ENCODE measurements around the gene FIG4. TPM values are rescaled to one million over a fixed set of nuclear protein-coding genes. Genes with fewer than 3 reads are reported as not detected.
"Not testable (repeated sequence)": the region's sequence is repeated elsewhere in the genome, so short reads cannot be mapped to it uniquely, and the experiment has no call there.

Gene FIG4
- total RNA-seq (24.5 TPM), polyA plus RNA-seq (11.8 TPM)

- peak within 1 kb of the TSS; percentile 61 for H3K4me3 ChIP-seq (ENCODE audit: low read depth, low read length)
- WGBS, result under 1% methylated on average over 47 of the region's 47 CpGs
- DNase-seq (ENCODE audit: extremely low spot score), result peak; percentile 91
- no peaks in the 10 kb centered on the region for H3K4me1 ChIP-seq (ENCODE audit: insufficient read depth)
- no peaks in the 10 kb centered on the region for H3K36me3 ChIP-seq (ENCODE audit: insufficient read depth)
- no peak within 1 kb of the TSS for H3K27ac ChIP-seq (ENCODE audit: low read depth)
These were observed at the start of gene FIG4, which contains the start of gene AK9 for GRCh38 chr6:109690737-109691621. FIG4 (plus strand) TSS chr6:109691296; CDS start chr6:109691436, 140 bp downstream. AK9 (minus strand) TSS chr6:109691202; CDS start chr6:109675745, 15,457 bp downstream.

GRCh38 chr6:109644131-109644530, 47.0 kb upstream of the FIG4 start:
- 92% methylated on average over 2 of the region's 2 CpGs for WGBS
- no peak overlapping the region for H3K4me3 ChIP-seq (ENCODE audit: low read depth, low read length)
- H3K36me3 ChIP-seq (ENCODE audit: insufficient read depth), result no peaks in the 10 kb centered on the region
- H3K4me1 ChIP-seq (ENCODE audit: insufficient read depth), result no peaks in the 10 kb centered on the region
- DNase-seq (ENCODE audit: extremely low spot score), result no peak
- H3K27ac ChIP-seq (ENCODE audit: low read depth), result no peak overlapping the region

- Histone ChIP-seq H3K36me3 (ENCODE audit: insufficient read depth) (no peaks in the 10 kb centered on the region), H3K27ac (ENCODE audit: low read depth) (no peak overlapping the region), H3K4me3 (ENCODE audit: low read depth, low read length) (no peak overlapping the region), H3K4me1 (ENCODE audit: insufficient read depth) (no peaks in the 10 kb centered on the region)
- WGBS, result 22% methylated on average over 5 of the region's 5 CpGs
- no peak for DNase-seq (ENCODE audit: extremely low spot score)
These were observed 37.8 kb upstream of the FIG4 start for GRCh38 chr6:109653264-109653663.

- Histone ChIP-seq H3K4me3 (ENCODE audit: low read depth, low read length) (no peak overlapping the region), H3K4me1 (ENCODE audit: insufficient read depth) (no peaks in the 10 kb centered on the region), H3K27ac (ENCODE audit: low read depth) (no peak overlapping the region), H3K36me3 (ENCODE audit: insufficient read depth) (no peaks in the 10 kb centered on the region)
- 83% methylated on average over 6 of the region's 6 CpGs for WGBS
- DNase-seq (ENCODE audit: extremely low spot score), result no peak
These were observed 35.3 kb upstream of the FIG4 start for GRCh38 chr6:109655761-109656262.

- H3K36me3 ChIP-seq (ENCODE audit: insufficient read depth), result no peaks in the 10 kb centered on the region
- H3K27ac ChIP-seq (ENCODE audit: low read depth), result no peak overlapping the region
- no peaks in the 10 kb centered on the region for H3K4me1 ChIP-seq (ENCODE audit: insufficient read depth)
- WGBS, result 45% methylated on average over 1 of the region's 1 CpG
- no peak overlapping the region for H3K4me3 ChIP-seq (ENCODE audit: low read depth, low read length)
- DNase-seq (ENCODE audit: extremely low spot score), result no peak
These were observed 30.4 kb upstream of the FIG4 start for GRCh38 chr6:109660526-109661320.

- H3K36me3 ChIP-seq (ENCODE audit: insufficient read depth), result no peaks in the 10 kb centered on the region
These were observed 28.9 kb upstream of the FIG4 start for GRCh38 chr6:109662192-109662591.

GRCh38 chr6:109669811-109670210, 21.3 kb upstream of the FIG4 start:
- WGBS, result 75% methylated on average over 4 of the region's 4 CpGs

More at GRCh38 chr6:109662192-109662591, 28.9 kb upstream of the FIG4 start:
- no peak overlapping the region for H3K4me3 ChIP-seq (ENCODE audit: low read depth, low read length)
- H3K4me1 ChIP-seq (ENCODE audit: insufficient read depth), result no peaks in the 10 kb centered on the region
- H3K27ac ChIP-seq (ENCODE audit: low read depth), result no peak overlapping the region
- 89% methylated on average over 2 of the region's 2 CpGs for WGBS
- DNase-seq (ENCODE audit: extremely low spot score), result no peak

GRCh38 chr6:109671733-109672132, 19.4 kb upstream of the FIG4 start:
- H3K4me1 ChIP-seq (ENCODE audit: insufficient read depth), result no peaks in the 10 kb centered on the region
- no peak for DNase-seq (ENCODE audit: extremely low spot score)
- H3K27ac ChIP-seq (ENCODE audit: low read depth), result no peak overlapping the region
- 55% methylated on average over 2 of the region's 2 CpGs for WGBS
- H3K4me3 ChIP-seq (ENCODE audit: low read depth, low read length), result no peak overlapping the region
- H3K36me3 ChIP-seq (ENCODE audit: insufficient read depth), result no peaks in the 10 kb centered on the region

More at GRCh38 chr6:109669811-109670210, 21.3 kb upstream of the FIG4 start:
- H3K27ac ChIP-seq (ENCODE audit: low read depth), result no peak overlapping the region
- no peak overlapping the region for H3K4me3 ChIP-seq (ENCODE audit: low read depth, low read length)
- no peak for DNase-seq (ENCODE audit: extremely low spot score)
- H3K36me3 ChIP-seq (ENCODE audit: insufficient read depth), result no peaks in the 10 kb centered on the region
- no peaks in the 10 kb centered on the region for H3K4me1 ChIP-seq (ENCODE audit: insufficient read depth)

GRCh38 chr6:109672175-109672574, 18.9 kb upstream of the FIG4 start:
- Histone ChIP-seq H3K4me1 (ENCODE audit: insufficient read depth) (no peaks in the 10 kb centered on the region), H3K27ac (ENCODE audit: low read depth) (no peak overlapping the region), H3K36me3 (ENCODE audit: insufficient read depth) (no peaks in the 10 kb centered on the region), H3K4me3 (ENCODE audit: low read depth, low read length) (no peak overlapping the region)
- DNase-seq (ENCODE audit: extremely low spot score), result no peak
- WGBS, result 85% methylated on average over 1 of the region's 1 CpG

GRCh38 chr6:109672839-109673238, 18.3 kb upstream of the FIG4 start:
- H3K4me3 ChIP-seq (ENCODE audit: low read depth, low read length), result no peak overlapping the region
- H3K4me1 ChIP-seq (ENCODE audit: insufficient read depth), result no peaks in the 10 kb centered on the region
- H3K36me3 ChIP-seq (ENCODE audit: insufficient read depth), result no peaks in the 10 kb centered on the region
- H3K27ac ChIP-seq (ENCODE audit: low read depth), result no peak overlapping the region
- no peak for DNase-seq (ENCODE audit: extremely low spot score)

- WGBS, result 98% methylated on average over 1 of the region's 1 CpG
- no peak for DNase-seq (ENCODE audit: extremely low spot score)
- no peak overlapping the region for H3K27ac ChIP-seq (ENCODE audit: low read depth)
- H3K4me3 ChIP-seq (ENCODE audit: low read depth, low read length), result no peak overlapping the region
- H3K4me1 ChIP-seq (ENCODE audit: insufficient read depth), result no peaks in the 10 kb centered on the region
- no peaks in the 10 kb centered on the region for H3K36me3 ChIP-seq (ENCODE audit: insufficient read depth)
These were observed 14.4 kb upstream of the FIG4 start for GRCh38 chr6:109676724-109677123.

- DNase-seq (ENCODE audit: extremely low spot score), result no peak
- 72% methylated on average over 4 of the region's 4 CpGs for WGBS
- Histone ChIP-seq H3K4me1 (ENCODE audit: insufficient read depth) (no peaks in the 10 kb centered on the region), H3K27ac (ENCODE audit: low read depth) (no peak overlapping the region), H3K36me3 (ENCODE audit: insufficient read depth) (no peaks in the 10 kb centered on the region), H3K4me3 (ENCODE audit: low read depth, low read length) (no peak overlapping the region)
These were observed 12.9 kb upstream of the FIG4 start for GRCh38 chr6:109678240-109678639.

- H3K36me3 ChIP-seq (ENCODE audit: insufficient read depth); H3K4me3 ChIP-seq (ENCODE audit: low read depth, low read length); H3K27ac ChIP-seq (ENCODE audit: low read depth); DNase-seq (ENCODE audit: extremely low spot score); H3K4me1 ChIP-seq (ENCODE audit: insufficient read depth): not testable (repeated sequence)
- 52% methylated on average over 15 of the region's 15 CpGs for WGBS
These were observed 12.2 kb upstream of the FIG4 start for GRCh38 chr6:109678661-109679505.

Data from urinary bladder (tissue), 4 donors.